Activated CD4-positive, alpha-beta T cell treated with anti-CD3 and anti-CD28 coated beads, Interleukin-2, amount 50 U/mL, for 1 hour (primary cell): ENCODE measurements around the gene JUP.

ENCODE experiments used
- DNase-seq: peaks from one replicate; pipeline ENCODE4 v3.0.0-alpha.2; 2020

Gene JUP

GRCh38 chr17:41717408-41718286 lies 68.9 kb downstream of the JUP start:
- no peak for DNase-seq

DNA sequence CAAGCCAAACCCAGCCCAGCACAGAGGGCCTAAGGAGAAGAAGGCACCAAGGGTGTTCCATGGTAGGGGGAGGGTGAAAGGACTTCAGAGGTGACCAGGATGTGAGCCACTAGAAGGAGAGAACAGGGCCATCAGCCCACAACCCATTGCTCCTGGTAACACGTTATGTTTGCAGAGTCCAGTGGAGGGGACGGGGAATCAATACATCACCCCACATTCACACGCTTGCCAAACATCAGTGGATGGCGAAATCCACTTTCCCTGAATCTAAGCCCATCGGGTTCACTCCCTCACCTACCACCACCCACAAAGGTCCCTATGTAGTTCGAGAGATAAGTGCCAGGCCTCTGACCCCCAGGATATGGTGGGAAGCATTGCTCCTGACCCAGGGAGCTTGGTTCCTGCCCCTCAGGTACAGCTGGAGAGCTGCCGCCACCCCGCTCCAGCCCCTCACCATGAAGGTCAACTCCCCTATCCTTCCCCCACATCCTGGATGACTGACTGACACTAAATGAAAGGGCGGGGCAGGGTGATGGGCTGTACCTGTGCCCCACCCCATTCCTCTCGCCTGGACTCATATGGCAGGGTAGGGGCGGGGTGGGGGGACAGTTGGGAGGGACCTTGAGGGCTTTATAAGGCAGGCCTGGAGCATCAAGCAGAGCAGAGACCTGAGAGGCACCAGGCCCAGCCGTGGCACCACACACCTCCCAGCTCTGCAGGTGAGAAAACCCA lies 74.7 kb downstream of the JUP start, which contains the start of gene GAST:
Gene GAST, plus strand, starts transcription at position 663 of the 732 bp plus-strand sequence. CDS start 3,106 bp downstream, outside the sequence.
- DNase-seq = no peak

- DNase-seq = no peak
Observed at GRCh38 chr17:41710472-41711090, 75.9 kb downstream of the JUP start.

GRCh38 chr17:41707803-41708669 lies 78.5 kb downstream of the JUP start:
- no peak for DNase-seq

DNA sequence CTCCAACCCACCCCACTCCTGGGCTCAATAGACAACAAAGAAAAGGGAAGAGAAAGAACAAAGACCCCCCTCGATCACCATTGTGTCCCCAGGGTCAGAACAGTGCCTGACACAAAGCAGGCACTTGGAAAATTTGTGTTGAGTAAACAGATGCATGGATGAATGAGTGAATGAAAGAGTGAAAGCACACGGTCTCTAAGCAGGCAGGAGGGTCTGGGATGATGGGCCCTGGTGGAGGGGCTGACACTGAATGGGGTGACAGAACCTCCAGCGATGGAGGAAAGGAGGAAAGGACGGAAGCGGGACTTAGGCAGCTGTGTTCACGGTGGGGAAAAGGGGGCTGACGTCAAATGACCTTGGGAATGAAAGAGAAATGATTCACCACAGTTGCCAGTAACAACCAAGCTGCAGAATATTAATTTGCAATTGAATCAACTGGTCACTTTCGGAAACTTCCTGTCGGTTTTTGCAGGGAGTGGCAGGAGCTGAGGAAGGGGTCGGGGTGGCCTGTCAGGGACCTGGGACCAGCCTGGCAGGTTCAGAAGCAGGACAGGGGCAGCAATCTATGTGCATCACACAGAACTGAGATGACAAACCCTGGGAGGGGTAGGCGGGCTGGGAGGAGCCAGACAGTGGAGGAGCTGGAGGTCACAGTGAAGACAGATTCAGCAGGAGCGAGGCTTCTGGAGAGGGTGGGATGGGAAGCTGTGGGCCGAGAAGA lies 81.1 kb downstream of the JUP start:
- no peak for DNase-seq
